Measurements from ENCODE around the gene COA4. TPM values are rescaled to one million over a fixed set of nuclear protein-coding genes. Genes with fewer than 3 reads are reported as not detected.

COA4 gene
- total RNA-seq: 71.3 and 75.8 TPM in 2 replicates
- long read RNA-seq, transcript COA4-201 (2 exons, 960 nt): major isoform, 17 of 21 reads
- long read RNA-seq, partial matches to known transcripts: 0 of 21 reads
- long read RNA-seq, other reads (novel, unspliced or antisense): 3 of 21 reads

DNA sequence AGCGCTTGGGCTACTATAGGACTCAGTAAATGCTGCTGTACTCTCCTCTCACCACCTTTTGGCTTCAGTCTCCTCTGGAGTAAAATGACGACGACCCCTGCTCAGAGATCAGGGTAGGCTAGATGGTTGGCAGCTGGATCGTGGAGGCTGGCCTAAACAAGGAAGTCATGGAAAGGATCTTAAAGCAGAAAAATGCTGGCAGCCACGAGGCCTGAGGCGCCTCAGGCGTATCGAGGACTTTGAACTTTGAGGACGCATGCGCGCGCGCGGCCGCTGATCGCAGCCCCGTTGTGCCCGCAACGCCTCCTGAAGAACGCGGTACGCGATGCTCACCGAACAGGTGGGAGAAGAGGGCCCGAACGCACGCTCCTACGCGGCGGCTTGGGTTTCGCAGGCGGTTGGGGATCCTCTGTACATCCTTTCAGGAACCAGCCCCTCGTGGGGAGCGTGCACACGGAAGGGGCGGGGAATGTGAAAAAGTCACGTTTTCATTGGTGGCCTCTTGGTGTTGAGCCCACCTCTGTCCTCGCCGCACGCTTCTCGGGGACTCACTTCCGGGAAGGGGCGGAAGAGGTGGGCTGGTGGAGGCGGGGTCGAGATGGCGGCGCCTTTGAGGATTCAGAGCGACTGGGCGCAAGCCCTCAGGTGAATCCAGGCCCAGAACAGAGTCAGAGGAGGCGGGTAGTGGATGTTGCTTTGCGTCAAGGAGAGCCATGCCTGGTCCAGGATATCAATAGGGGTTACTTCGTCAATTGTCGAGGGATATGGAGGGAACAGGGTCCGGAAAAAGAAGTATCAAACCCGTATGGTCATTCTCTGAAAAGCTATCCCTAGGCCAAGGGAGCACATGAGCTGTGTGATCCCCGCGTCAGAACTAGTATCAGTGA is at the start of gene COA4, which contains the start of gene PAAF1:
TSS of gene COA4 (minus strand) at position 423 of the 887 bp plus-strand sequence. CDS start 3,468 bp downstream, outside the sequence.
TSS of gene PAAF1 (plus strand) at position 576 of the 887 bp plus-strand sequence. CDS start at position 599, 23 bp downstream.
- TF ChIP-seq, protein P1, sequence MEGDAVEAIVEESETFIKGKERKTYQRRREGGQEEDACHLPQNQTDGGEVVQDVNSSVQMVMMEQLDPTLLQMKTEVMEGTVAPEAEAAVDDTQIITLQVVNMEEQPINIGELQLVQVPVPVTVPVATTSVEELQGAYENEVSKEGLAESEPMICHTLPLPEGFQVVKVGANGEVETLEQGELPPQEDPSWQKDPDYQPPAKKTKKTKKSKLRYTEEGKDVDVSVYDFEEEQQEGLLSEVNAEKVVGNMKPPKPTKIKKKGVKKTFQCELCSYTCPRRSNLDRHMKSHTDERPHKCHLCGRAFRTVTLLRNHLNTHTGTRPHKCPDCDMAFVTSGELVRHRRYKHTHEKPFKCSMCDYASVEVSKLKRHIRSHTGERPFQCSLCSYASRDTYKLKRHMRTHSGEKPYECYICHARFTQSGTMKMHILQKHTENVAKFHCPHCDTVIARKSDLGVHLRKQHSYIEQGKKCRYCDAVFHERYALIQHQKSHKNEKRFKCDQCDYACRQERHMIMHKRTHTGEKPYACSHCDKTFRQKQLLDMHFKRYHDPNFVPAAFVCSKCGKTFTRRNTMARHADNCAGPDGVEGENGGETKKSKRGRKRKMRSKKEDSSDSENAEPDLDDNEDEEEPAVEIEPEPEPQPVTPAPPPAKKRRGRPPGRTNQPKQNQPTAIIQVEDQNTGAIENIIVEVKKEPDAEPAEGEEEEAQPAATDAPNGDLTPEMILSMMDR (IDR thresholded peaks at IDR 0.05; ENCODE audit: unreplicated experiment): no peak
- H3K4me3 Mint-ChIP-seq (ENCODE audit: low read depth): peak within 1 kb of the TSS; percentile 93
- H3K4me1 Mint-ChIP-seq (ENCODE audit: low read depth): peaks cover 12% of the 10 kb centered on the region
- H3K27ac Mint-ChIP-seq: peak within 1 kb of the TSS; percentile 98
- no peaks in the 10 kb centered on the region for H3K9me3 Mint-ChIP-seq (ENCODE audit: low read depth)
- peaks cover 10% of the 10 kb centered on the region for H3K36me3 Mint-ChIP-seq (ENCODE audit: insufficient read depth)
- H3K27me3 Mint-ChIP-seq: no peaks in the 10 kb centered on the region
- DNase-seq (ENCODE audit: low spot score, unreplicated experiment): peak; percentile 83

DNA sequence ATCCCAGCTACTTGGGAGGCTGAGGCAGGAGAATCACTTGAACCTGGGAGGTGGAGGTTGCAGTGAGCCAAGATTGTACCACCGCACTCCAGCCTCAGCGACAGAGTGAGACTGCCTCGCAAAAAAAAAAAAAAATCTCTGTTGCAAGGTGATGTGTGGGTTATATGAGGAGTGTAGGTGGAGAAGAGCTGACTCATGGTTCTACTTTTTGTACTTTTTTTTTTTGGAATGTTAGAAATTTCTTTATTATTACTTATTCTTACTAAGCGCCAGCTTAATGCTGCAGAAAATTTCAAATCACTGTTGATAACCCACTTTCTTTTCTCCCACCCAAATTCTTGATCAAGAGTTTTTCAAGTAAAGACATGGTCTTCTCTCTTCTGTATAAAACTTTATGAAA is 44.5 kb upstream of the COA4 start:
- H3K27ac Mint-ChIP-seq: no peak overlapping the region
- no peaks in the 10 kb centered on the region for H3K9me3 Mint-ChIP-seq (ENCODE audit: low read depth)
- H3K27me3 Mint-ChIP-seq: no peaks in the 10 kb centered on the region
- no peak overlapping the region for H3K4me3 Mint-ChIP-seq (ENCODE audit: low read depth)
- no peak for DNase-seq (ENCODE audit: low spot score, unreplicated experiment)
- TF ChIP-seq, protein P1 (IDR thresholded peaks at IDR 0.05; ENCODE audit: unreplicated experiment): no peak
- peaks cover 10% of the 10 kb centered on the region for H3K36me3 Mint-ChIP-seq (ENCODE audit: insufficient read depth)
- H3K4me1 Mint-ChIP-seq (ENCODE audit: low read depth): no peaks in the 10 kb centered on the region

DNA sequence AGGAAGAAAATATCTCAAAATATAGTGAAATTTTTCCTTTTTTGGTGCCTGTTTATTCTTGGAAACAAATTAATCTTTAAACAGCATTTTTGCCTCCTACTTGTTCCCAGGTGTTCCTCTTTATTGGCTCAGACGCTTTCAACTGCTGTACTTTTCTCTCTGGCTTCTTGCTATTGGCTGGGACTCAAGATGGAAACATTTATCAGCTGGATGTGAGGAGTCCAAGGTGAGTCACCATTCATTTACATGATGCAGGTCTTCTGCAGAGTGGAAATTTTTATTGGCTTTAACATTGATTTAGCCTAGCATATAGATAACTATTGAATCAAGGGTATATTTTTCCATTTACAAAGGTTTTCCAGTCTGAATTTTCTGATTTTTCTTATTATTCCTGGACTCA is 39.8 kb upstream of the COA4 start:
- TF ChIP-seq, protein P1 (IDR thresholded peaks at IDR 0.05; ENCODE audit: unreplicated experiment): no peak
- DNase-seq (ENCODE audit: low spot score, unreplicated experiment): no peak
- H3K9me3 Mint-ChIP-seq (ENCODE audit: low read depth): no peaks in the 10 kb centered on the region
- no peaks in the 10 kb centered on the region for H3K27me3 Mint-ChIP-seq
- no peaks in the 10 kb centered on the region for H3K4me1 Mint-ChIP-seq (ENCODE audit: low read depth)
- H3K4me3 Mint-ChIP-seq (ENCODE audit: low read depth): no peak overlapping the region
- peaks cover 23% of the 10 kb centered on the region for H3K36me3 Mint-ChIP-seq (ENCODE audit: insufficient read depth)
- no peak overlapping the region for H3K27ac Mint-ChIP-seq

DNA sequence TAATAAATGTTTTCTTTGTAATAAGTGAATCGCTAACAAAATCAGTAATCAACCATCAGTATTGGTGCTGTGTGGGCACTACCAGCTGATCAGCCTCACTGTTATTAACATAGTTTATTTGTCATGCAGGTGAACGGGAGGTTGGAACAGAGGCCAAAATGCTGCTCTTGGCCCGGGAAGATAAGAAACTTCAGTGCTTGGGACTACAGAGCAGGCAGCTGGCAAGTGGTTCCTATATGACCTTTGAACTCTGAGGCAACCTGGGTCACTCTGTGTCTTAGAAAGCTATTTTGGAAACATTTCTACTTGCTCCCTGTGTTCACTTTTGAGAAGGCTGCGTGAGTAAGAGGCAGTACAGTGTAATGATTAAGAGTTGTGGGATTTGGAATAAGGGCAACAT is 37.6 kb upstream of the COA4 start:
- no peaks in the 10 kb centered on the region for H3K4me1 Mint-ChIP-seq (ENCODE audit: low read depth)
- no peaks in the 10 kb centered on the region for H3K27me3 Mint-ChIP-seq
- no peak overlapping the region for H3K4me3 Mint-ChIP-seq (ENCODE audit: low read depth)
- H3K36me3 Mint-ChIP-seq (ENCODE audit: insufficient read depth): peaks cover 23% of the 10 kb centered on the region
- DNase-seq (ENCODE audit: low spot score, unreplicated experiment): no peak
- no peak overlapping the region for H3K27ac Mint-ChIP-seq
- H3K9me3 Mint-ChIP-seq (ENCODE audit: low read depth): no peaks in the 10 kb centered on the region
- TF ChIP-seq, protein P1 (IDR thresholded peaks at IDR 0.05; ENCODE audit: unreplicated experiment): no peak

DNA sequence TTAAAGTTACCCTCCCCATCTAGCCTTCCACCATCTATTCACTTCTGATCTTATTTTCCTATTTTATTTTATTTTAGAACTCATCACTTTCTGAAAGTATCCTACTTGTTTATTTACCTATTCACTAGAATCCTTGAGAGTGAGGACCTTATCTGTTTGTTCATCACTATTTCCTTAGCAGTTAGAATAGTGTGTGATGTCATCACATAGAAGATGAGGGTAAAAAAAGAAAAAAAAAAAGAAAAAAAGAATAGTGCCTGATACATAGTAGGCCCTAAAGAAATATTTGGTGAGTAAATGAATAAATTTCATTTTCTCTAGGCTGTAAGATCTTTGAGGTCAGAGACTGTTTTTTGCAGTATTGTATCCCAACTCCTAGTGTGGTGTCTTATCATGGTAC is 36.8 kb upstream of the COA4 start:
- no peaks in the 10 kb centered on the region for H3K27me3 Mint-ChIP-seq
- H3K4me1 Mint-ChIP-seq (ENCODE audit: low read depth): no peaks in the 10 kb centered on the region
- no peak overlapping the region for H3K4me3 Mint-ChIP-seq (ENCODE audit: low read depth)
- peaks cover 24% of the 10 kb centered on the region for H3K36me3 Mint-ChIP-seq (ENCODE audit: insufficient read depth)
- H3K9me3 Mint-ChIP-seq (ENCODE audit: low read depth): no peaks in the 10 kb centered on the region
- TF ChIP-seq, protein P1 (IDR thresholded peaks at IDR 0.05; ENCODE audit: unreplicated experiment): no peak
- H3K27ac Mint-ChIP-seq: no peak overlapping the region
- DNase-seq (ENCODE audit: low spot score, unreplicated experiment): no peak
